Transverse colon (tissue), 4 donors: ENCODE data around the gene CD40LG. TPM values are rescaled to one million over a fixed set of nuclear protein-coding genes. Genes with fewer than 3 reads are reported as not detected.

Experiments used
- DNase-seq: peaks from one replicate; pipeline ENCODE4 v3.0.0-alpha.2; 2019
- H3K27ac ChIP-seq, 4 donors: fragments of 200-600 bp; sonication (generic); 2 replicates each; pipeline ENCODE4 v1.5.1; 2016 to 2018; ENCODE audit warnings: inconsistent platforms in 4 of 4
- H3K27me3 ChIP-seq: fragments of 200-600 bp; sonication (generic); 2 replicates; pipeline ENCODE4 v1.5.1; 2017; ENCODE audit warnings: inconsistent platforms
- H3K36me3 ChIP-seq, 4 donors: fragments of 200-600 bp; sonication (generic); 2 replicates each; pipeline ENCODE4 v1.5.1; 2017 to 2019; ENCODE audit warnings: inconsistent platforms in 4 of 4
- H3K4me1 ChIP-seq, 4 donors: fragments of 200-600 bp; sonication (generic); 2 replicates each; pipeline ENCODE4 v1.5.1; 2017 to 2020; ENCODE audit warnings: inconsistent platforms in 4 of 4
- H3K4me3 ChIP-seq, 4 donors: fragments of 200-600 bp; sonication (generic); 1 replicate in 1 of 4; 2 replicates in 3 of 4; pipeline versions ENCODE4 v1.5.1 to v1.6.1; 2017 to 2019; ENCODE audit warnings: inconsistent platforms in 4 of 4
- H3K9me3 ChIP-seq, 2 donors: fragments of 200-600 bp; sonication (generic); 2 replicates each; pipeline ENCODE4 v1.5.1; 2017 to 2019; ENCODE audit warnings: inconsistent platforms in 2 of 2
- CTCF ChIP-seq, 5 experiments: fragments of 200-600 bp in 3 of 5; fragments of 450-650 bp in 2 of 5; sonication (generic) in 3 of 5; IDR thresholded peaks; 1 replicate in 2 of 5; 2 replicates in 3 of 5; pipeline ENCODE4 v1.5.1; 2016 to 2017; ENCODE audit warnings: antibody characterized with exemption in 5 of 5, inconsistent platforms in 3 of 5, mild to moderate bottlenecking in 2 of 5, moderate library complexity in 1 of 5
- EP300 ChIP-seq: sonication (generic); formaldehyde crosslinking; IDR thresholded peaks from one replicate; pipeline ENCODE4 v1.6.1; 2017; ENCODE audit warnings: antibody characterized with exemption, low read depth
- POLR2A ChIP-seq: fragments of 450-650 bp; IDR thresholded peaks from one replicate; pipeline ENCODE4 v1.6.1; 2016; ENCODE audit warnings: antibody characterized with exemption, mild to moderate bottlenecking, moderate library complexity
- POLR2AphosphoS5 ChIP-seq, 3 donors: sonication (generic); formaldehyde crosslinking; IDR thresholded peaks; one replicate each; pipeline ENCODE4 v1.6.1; 2016; ENCODE audit warnings: antibody characterized with exemption in 3 of 3
- WGBS, 2 donors: methylation state at CpG; one replicate each; pipeline ENCODE4 v1.1.5; 2018; ENCODE audit warnings: low coverage in 1 of 2; 5-methylcytosine and 5-hydroxymethylcytosine counted together
- in situ Hi-C, 4 donors: fragments of 200-750 bp; cut with MboI; loops; one replicate each; pipeline versions ENCODE4 v1.15.0 to v1.15.1; 2017; ENCODE audit warnings: low sequenced_read_pairs in 3 of 4, low pct_ligation_motif_present in 1 of 4, low pct_unique_long_range_greater_than_20kb in 1 of 4
- intact Hi-C: fragments of 100-400 bp; cut with DNase I; formaldehyde crosslinking; loops from one replicate; pipeline ENCODE4 v1.15.1; 2023; ENCODE audit warnings: low total_unique reads
- total RNA-seq, 4 donors: library from RNA; depleted of rRNA; stranded (reverse); fragments of >200 nt; gene quantifications; one replicate each; pipeline ENCODE4 v1.1.0, GENCODE V29; 2016

The CD40LG gene
- total RNA-seq, result under 1 TPM in 1 of 4 donors, not detected in 3; 0.64 TPM

- no peaks in the 10 kb centered on the region for H3K27me3 ChIP-seq
- in situ Hi-C loops, result no loop called here
- WGBS, 2 donors, result 60 to 86% methylated on average over 1 to 10 of the region's 10 CpGs
- no peaks in the 10 kb centered on the region for H3K9me3 ChIP-seq
- no peak for TF ChIP-seq POLR2AphosphoS5 (IDR thresholded peaks at IDR 0.05)
- TF ChIP-seq POLR2A, result peak; percentile 18
- no peak within 1 kb of the TSS for H3K4me3 ChIP-seq
- H3K4me1 ChIP-seq, result no peaks in the 10 kb centered on the region
- no peak within 1 kb of the TSS for H3K27ac ChIP-seq
- intact Hi-C loops, result no loop called here
- no peaks in the 10 kb centered on the region for H3K36me3 ChIP-seq
- DNase-seq, result no peak
Observed at GRCh38 chrX:136647677-136648360, at the start of gene CD40LG. Gene CD40LG (plus strand): TSS chrX:136648158. CDS start chrX:136648249, 91 bp downstream.

- no peak overlapping the region for H3K4me3 ChIP-seq
- H3K4me1 ChIP-seq, result no peaks in the 10 kb centered on the region
- WGBS, 2 donors, result 66% methylated on average over 8 of the region's 8 CpGs; no CpG with 5 or more reads in 1 of the 2 donors
- no peaks in the 10 kb centered on the region for H3K9me3 ChIP-seq
- H3K27ac ChIP-seq, result no peak overlapping the region
- in situ Hi-C loops, result no loop called here
- no peak for DNase-seq
- H3K27me3 ChIP-seq, result no peaks in the 10 kb centered on the region
- intact Hi-C loops, result no loop called here
- no peaks in the 10 kb centered on the region for H3K36me3 ChIP-seq
- no peak for TF ChIP-seq POLR2A
- TF ChIP-seq EP300, result no peak
- no peak for TF ChIP-seq CTCF (IDR thresholded peaks at IDR 0.05)
- TF ChIP-seq POLR2AphosphoS5 (IDR thresholded peaks at IDR 0.05), result no peak
Observed at GRCh38 chrX:136598631-136599030, 49.3 kb upstream of the CD40LG start.

GRCh38 chrX:136600059-136600458 lies 47.9 kb upstream of the CD40LG start:
- TF ChIP-seq POLR2AphosphoS5 (IDR thresholded peaks at IDR 0.05) (no peak), CTCF (IDR thresholded peaks at IDR 0.05) (no peak), POLR2A (no peak)
- 31% methylated on average over 1 of the region's 1 CpG; no CpG with 5 or more reads in 1 of the 2 donors for WGBS, 2 donors
- Histone ChIP-seq H3K36me3 (no peaks in the 10 kb centered on the region), H3K4me3 (no peak overlapping the region), H3K4me1 (no peaks in the 10 kb centered on the region), H3K9me3 (no peaks in the 10 kb centered on the region), H3K27me3 (no peaks in the 10 kb centered on the region), H3K27ac (no peak overlapping the region)
- intact Hi-C loops, result no loop called here
- in situ Hi-C loops, result no loop called here
- DNase-seq, result no peak

- intact Hi-C loops, result no loop called here
- H3K27ac ChIP-seq, result no peak overlapping the region
- no peaks in the 10 kb centered on the region for H3K27me3 ChIP-seq
- no peaks in the 10 kb centered on the region for H3K4me1 ChIP-seq
- no peaks in the 10 kb centered on the region for H3K36me3 ChIP-seq
- DNase-seq, result no peak
- in situ Hi-C loops, result no loop called here
- no peak for TF ChIP-seq POLR2AphosphoS5 (IDR thresholded peaks at IDR 0.05)
- no peaks in the 10 kb centered on the region for H3K9me3 ChIP-seq
- no peak overlapping the region for H3K4me3 ChIP-seq
- WGBS, 2 donors, result 42 to 62% methylated on average over 2 to 3 of the region's 3 CpGs
Observed at GRCh38 chrX:136607236-136607635, 40.7 kb upstream of the CD40LG start.

- intact Hi-C loops (no loop called here), in situ Hi-C loops (no loop called here)
- no peak overlapping the region for H3K27ac ChIP-seq
- no peaks in the 10 kb centered on the region for H3K9me3 ChIP-seq
- H3K27me3 ChIP-seq, result no peaks in the 10 kb centered on the region
- 52 to 77% methylated on average over 3 to 10 of the region's 10 CpGs for WGBS, 2 donors
- TF ChIP-seq POLR2AphosphoS5 (IDR thresholded peaks at IDR 0.05) (no peak), CTCF (IDR thresholded peaks at IDR 0.05) (peak in 3 of 5 experiments; percentile 25 to 28 (median 27))
- H3K4me3 ChIP-seq, result no peak overlapping the region
- DNase-seq, result peak; percentile 64
- no peaks in the 10 kb centered on the region for H3K36me3 ChIP-seq
- H3K4me1 ChIP-seq, result no peaks in the 10 kb centered on the region
Observed at GRCh38 chrX:136608295-136608933, 39.5 kb upstream of the CD40LG start.
